GM19035 (cell line): ENCODE measurements around the gene SIM2.

ENCODE experiments used
- ATAC-seq: cut with Tn5 transposase; IDR thresholded peaks from one replicate; pipeline ENCODE4 v1.9.1; 2021; ENCODE audit not compliant: unreplicated experiment

The SIM2 gene

GRCh38 chr21:36791695-36792470 is 93.0 kb downstream of the SIM2 start:
- ATAC-seq = no peak

DNA sequence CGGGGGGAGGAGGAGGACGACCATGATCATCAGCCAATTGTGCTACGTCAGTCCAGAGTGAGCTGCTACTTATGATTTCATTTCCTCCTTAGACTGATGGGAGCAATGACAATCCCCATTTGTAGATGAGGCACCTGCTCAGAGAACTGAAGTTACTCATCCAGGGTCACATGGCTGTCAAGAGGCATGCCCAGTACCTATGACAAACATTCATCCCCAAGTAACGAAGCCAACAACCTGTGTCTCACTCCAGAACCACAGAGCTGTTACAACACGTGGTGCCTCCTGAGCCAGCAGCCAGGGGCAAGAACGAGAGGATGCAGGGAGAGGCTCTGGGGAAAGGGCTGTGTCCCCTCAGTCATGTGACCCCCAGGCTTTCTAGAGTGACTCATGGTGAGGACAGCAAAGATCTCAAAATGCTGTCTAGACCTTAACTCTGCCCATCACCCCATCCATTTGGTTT is 93.6 kb downstream of the SIM2 start:
- ATAC-seq = no peak

GRCh38 chr21:36796070-36796469 is 97.2 kb downstream of the SIM2 start:
- ATAC-seq = no peak

GRCh38 chr21:36798491-36798890 is 99.6 kb downstream of the SIM2 start:
- ATAC-seq = no peak
